ENCODE data around the gene ZNF22.

ZNF22 gene

DNA sequence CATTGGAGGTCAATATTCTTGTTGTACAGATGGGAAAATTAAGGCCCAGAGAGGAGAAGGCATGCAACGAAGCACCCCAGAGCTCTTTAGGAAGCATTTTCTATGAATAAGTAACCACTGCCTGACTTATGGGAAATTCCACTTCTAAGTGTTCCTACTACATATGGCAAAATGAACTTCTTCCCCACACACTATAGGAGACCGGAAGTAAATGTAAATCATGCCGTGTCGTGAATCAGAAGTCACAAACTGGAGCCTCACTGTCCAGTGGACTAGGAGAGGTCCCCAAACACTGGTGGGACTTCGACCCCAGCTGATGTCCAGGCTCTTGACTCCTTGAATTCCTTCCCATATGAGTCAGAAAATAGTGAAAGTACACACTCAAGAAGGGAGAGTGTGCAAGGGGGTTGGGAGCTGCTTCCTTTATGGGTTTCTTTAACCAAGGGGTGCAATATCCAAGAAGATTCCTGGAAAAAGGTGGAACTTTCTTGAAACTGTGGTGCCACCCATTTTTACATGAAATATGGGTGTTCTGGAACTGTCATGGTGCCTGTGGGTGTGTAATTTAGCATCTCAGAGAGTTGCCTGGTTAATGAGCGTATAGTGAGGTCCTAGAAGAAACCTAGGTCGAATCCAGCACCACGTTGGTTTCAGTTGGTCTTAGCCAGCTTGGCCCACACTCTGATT is 34.5 kb upstream of the ZNF22 start:
- H3K4me1 ChIP-seq (ENCODE audit: control insufficient read depth, insufficient read depth, low read length) = peaks cover 55% of the 10 kb centered on the region
- H3K27me3 ChIP-seq (ENCODE audit: control insufficient read depth, insufficient read depth, low read length) = no peaks in the 10 kb centered on the region
- H3K9me3 ChIP-seq (ENCODE audit: control insufficient read depth, insufficient read depth, low read depth, low read length) = no peaks in the 10 kb centered on the region
- no peak overlapping the region for H3K9ac ChIP-seq (ENCODE audit: low read length)
- H3K36me3 ChIP-seq (ENCODE audit: control insufficient read depth, insufficient read depth, low read length) = peaks cover 9% of the 10 kb centered on the region
- no peak overlapping the region for H3K27ac ChIP-seq (ENCODE audit: low read depth, low read length)
- H3K4me3 ChIP-seq (ENCODE audit: low read depth, low read length) = no peak overlapping the region

DNA sequence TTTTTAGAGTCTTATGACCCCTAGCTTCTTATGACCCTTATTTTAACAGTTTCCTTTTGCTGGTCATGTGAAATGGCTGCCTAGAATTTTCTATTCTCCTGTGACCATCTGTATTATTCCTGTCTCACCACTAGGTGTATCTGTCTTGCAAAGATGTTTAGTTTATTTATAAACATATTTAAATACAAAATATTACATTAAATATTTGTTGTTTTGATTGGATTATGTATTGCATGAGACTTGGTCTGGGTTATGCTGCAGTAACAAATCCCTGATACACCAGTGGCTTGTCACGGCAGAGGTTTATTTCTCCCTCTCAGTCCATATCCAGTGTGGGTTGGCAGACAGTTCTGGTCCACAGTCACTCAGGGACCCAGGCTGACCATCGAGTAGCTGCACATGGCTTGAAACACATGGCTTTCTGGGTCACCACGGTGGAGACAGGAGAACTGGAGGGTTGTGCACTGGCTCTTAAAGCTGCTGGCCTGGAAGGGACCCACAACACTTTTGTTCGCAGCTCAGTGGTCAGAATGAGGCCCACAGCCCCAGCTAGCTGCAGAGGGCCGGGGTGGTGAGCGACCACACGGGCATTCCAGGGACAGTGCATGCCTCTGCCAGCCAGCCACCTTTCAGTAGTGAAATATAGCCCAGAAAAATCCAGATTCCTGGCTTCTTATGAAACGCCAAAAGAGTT is 33.8 kb upstream of the ZNF22 start:
- Histone ChIP-seq H3K36me3 (ENCODE audit: control insufficient read depth, insufficient read depth, low read length) (peaks cover 9% of the 10 kb centered on the region), H3K4me3 (ENCODE audit: low read depth, low read length) (no peak overlapping the region), H3K27ac (ENCODE audit: low read depth, low read length) (no peak overlapping the region), H3K27me3 (ENCODE audit: control insufficient read depth, insufficient read depth, low read length) (no peaks in the 10 kb centered on the region), H3K4me1 (ENCODE audit: control insufficient read depth, insufficient read depth, low read length) (peaks cover 53% of the 10 kb centered on the region), H3K9ac (ENCODE audit: low read length) (no peak overlapping the region), H3K9me3 (ENCODE audit: control insufficient read depth, insufficient read depth, low read depth, low read length) (no peaks in the 10 kb centered on the region)

DNA sequence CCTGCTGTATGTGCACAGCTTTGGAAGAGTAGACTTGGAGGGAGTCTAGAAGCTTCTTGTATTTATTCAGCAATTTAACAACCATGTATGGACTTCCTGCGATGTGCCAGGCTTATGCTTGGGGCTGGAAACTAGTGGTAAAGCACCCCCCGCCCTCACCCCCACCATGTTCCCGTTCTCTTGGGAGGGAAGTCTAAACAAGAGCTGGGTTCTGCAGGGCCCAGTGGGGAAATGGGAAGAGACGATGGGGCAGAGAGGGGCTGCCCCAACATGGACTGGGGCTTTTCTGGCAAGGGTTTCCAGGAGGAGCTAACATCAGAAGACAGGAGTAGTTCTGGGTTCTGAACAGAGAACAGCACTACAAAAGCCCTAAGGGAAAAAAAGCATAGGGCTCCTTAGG is 33.1 kb upstream of the ZNF22 start:
- Histone ChIP-seq H3K4me3 (ENCODE audit: low read depth, low read length) (no peak overlapping the region), H3K4me1 (ENCODE audit: control insufficient read depth, insufficient read depth, low read length) (peaks cover 50% of the 10 kb centered on the region), H3K9ac (ENCODE audit: low read length) (no peak overlapping the region), H3K27me3 (ENCODE audit: control insufficient read depth, insufficient read depth, low read length) (no peaks in the 10 kb centered on the region), H3K27ac (ENCODE audit: low read depth, low read length) (no peak overlapping the region), H3K36me3 (ENCODE audit: control insufficient read depth, insufficient read depth, low read length) (peaks cover 9% of the 10 kb centered on the region), H3K9me3 (ENCODE audit: control insufficient read depth, insufficient read depth, low read depth, low read length) (no peaks in the 10 kb centered on the region)

DNA sequence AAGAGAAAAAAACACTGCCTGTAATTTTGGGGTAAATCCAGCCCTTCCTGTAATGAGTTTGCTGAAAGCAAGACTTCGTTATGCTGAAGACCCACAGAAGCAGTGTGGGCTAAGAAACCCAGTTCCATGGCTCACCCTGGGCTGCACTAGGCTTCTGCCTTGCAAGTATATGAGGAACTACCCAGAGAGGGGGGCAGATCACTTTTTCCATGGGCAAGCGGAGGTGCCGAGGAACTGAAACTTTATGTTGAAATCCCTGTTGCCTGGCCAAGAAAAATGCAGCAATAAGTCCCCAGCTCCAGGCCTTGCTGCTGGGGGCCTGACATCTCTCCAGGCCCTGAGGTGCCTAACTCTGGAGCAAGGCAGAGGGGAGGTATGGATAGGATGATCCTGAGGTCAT is 32.6 kb upstream of the ZNF22 start:
- Histone ChIP-seq H3K9me3 (ENCODE audit: control insufficient read depth, insufficient read depth, low read depth, low read length) (no peaks in the 10 kb centered on the region), H3K36me3 (ENCODE audit: control insufficient read depth, insufficient read depth, low read length) (peaks cover 9% of the 10 kb centered on the region), H3K4me1 (ENCODE audit: control insufficient read depth, insufficient read depth, low read length) (peaks cover 50% of the 10 kb centered on the region), H3K27me3 (ENCODE audit: control insufficient read depth, insufficient read depth, low read length) (no peaks in the 10 kb centered on the region), H3K27ac (ENCODE audit: low read depth, low read length) (no peak overlapping the region), H3K4me3 (ENCODE audit: low read depth, low read length) (no peak overlapping the region), H3K9ac (ENCODE audit: low read length) (no peak overlapping the region)

DNA sequence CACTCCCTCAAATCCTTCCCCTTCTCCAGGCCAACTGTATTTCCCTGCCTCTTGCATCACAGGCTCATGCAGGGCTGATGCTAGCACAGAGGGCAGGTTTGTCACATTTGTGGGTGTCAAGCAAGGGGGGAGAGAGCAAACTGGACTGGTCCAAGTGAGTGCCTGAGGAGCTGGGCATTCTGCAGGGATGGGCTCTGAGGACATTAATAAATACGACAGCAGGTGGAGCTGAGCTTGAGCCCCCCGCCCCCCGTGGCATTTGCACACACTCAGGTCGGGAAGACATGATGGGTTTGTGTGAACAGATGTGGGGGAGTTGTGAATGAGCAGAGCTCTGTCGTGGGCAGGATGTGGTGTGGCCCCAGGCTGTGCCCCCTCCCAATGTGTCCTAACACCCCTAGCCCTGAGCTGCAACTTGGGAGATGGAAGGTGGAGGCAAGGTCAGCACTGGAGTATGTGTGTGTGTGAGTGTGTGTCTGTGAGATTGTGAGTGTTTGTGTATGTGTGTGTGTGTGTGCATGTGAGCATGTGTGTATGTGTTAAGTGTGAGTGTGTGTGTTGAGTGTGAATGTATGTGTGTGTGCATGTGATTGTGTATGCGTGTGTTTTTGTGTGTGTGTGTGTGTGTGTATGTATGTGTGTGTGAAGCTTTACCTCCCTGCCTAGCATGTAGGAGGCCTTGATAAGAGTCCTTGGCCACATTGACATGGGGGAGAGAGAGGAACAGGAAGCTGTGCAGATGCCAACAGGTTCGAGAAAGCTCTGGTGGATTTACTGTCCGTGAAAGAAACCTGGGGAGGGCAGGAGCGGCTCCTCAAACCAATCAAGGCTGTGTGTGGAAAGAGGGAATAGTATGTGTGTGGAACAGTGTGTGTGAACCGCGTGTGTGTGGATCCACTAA is 32.0 kb upstream of the ZNF22 start:
- H3K27ac ChIP-seq (ENCODE audit: low read depth, low read length) = no peak overlapping the region
- H3K36me3 ChIP-seq (ENCODE audit: control insufficient read depth, insufficient read depth, low read length) = peaks cover 9% of the 10 kb centered on the region
- peaks cover 50% of the 10 kb centered on the region for H3K4me1 ChIP-seq (ENCODE audit: control insufficient read depth, insufficient read depth, low read length)
- no peak overlapping the region for H3K4me3 ChIP-seq (ENCODE audit: low read depth, low read length)
- H3K27me3 ChIP-seq (ENCODE audit: control insufficient read depth, insufficient read depth, low read length) = no peaks in the 10 kb centered on the region
- no peak overlapping the region for H3K9ac ChIP-seq (ENCODE audit: low read length)
- H3K9me3 ChIP-seq (ENCODE audit: control insufficient read depth, insufficient read depth, low read depth, low read length) = no peaks in the 10 kb centered on the region

DNA sequence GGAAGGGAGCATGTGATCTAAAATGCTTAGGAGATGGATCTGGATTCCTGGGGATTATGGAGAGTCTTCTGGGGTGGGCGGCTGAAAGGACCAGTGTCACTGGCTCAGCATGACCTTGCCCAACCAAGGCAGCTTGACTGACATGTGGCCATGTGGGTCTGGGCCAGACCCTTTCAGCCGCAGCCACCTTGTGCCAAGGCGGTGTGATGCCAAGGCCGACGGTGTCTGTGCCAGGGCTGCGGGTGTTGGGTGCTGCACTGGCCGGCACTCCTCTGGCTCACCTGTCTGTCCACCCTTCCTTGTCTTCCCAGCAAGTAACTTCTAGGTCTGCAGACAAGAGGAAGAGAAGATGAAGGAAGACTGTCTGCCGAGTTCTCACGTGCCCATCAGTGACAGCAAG is 30.9 kb upstream of the ZNF22 start:
- Histone ChIP-seq H3K9ac (ENCODE audit: low read length) (no peak overlapping the region), H3K4me1 (ENCODE audit: control insufficient read depth, insufficient read depth, low read length) (peaks cover 50% of the 10 kb centered on the region), H3K27ac (ENCODE audit: low read depth, low read length) (no peak overlapping the region), H3K9me3 (ENCODE audit: control insufficient read depth, insufficient read depth, low read depth, low read length) (no peaks in the 10 kb centered on the region), H3K27me3 (ENCODE audit: control insufficient read depth, insufficient read depth, low read length) (no peaks in the 10 kb centered on the region), H3K4me3 (ENCODE audit: low read depth, low read length) (no peak overlapping the region), H3K36me3 (ENCODE audit: control insufficient read depth, insufficient read depth, low read length) (peaks cover 9% of the 10 kb centered on the region)

DNA sequence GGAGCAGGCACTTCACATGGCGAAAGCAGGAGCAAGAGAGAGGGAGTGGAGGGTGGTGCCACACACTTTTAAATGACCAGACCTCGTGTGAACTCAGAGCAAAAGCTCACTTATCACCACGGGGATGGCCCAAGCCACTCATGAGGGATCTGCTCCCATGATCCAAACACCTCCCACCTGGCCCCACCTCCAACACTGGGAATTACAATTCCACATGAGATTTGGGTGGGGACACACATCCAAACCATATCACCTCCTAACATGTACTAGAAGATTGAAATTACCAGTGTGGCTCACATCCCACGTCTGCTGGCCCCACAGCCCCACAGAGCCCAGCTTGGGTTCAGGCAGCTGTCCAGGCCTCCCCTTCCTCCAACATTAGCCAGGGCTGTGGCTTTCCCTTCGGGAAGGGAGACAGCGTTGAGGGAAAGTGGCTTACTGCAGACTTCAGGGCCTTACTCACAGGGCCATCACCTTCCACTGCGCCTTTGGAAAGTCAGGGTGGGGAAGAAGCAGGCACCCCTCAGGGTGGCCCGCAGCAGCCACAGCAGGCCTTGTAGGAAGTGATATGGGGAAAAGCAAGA is 29.8 kb upstream of the ZNF22 start:
- H3K27ac ChIP-seq (ENCODE audit: low read depth, low read length) = no peak overlapping the region

DNA sequence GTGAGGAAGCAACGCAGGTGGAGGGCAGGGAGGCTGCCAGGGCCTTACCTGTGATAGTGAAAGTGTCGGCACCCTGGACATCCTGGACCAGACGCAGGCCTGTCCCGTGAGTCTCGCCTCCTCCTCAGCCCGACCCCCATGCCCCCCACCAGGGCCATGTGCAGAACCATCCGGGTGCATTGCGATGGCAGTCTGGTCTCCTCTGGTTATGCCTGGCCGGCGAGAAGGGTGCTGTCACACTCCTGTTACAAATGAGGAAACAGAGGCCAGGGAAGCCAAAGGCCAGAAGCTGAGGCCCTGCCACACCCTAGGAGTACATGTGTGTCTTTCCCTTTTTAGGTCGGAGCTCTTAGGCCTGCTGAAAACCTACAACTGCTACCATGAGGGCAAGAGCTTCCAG is 29.3 kb upstream of the ZNF22 start:
- no peaks in the 10 kb centered on the region for H3K9me3 ChIP-seq (ENCODE audit: control insufficient read depth, insufficient read depth, low read depth, low read length)
- peaks cover 44% of the 10 kb centered on the region for H3K4me1 ChIP-seq (ENCODE audit: control insufficient read depth, insufficient read depth, low read length)
- no peak overlapping the region for H3K27ac ChIP-seq (ENCODE audit: low read depth, low read length)
- no peak overlapping the region for H3K4me3 ChIP-seq (ENCODE audit: low read depth, low read length)
- H3K36me3 ChIP-seq (ENCODE audit: control insufficient read depth, insufficient read depth, low read length) = peaks cover 9% of the 10 kb centered on the region
- no peaks in the 10 kb centered on the region for H3K27me3 ChIP-seq (ENCODE audit: control insufficient read depth, insufficient read depth, low read length)
- no peak overlapping the region for H3K9ac ChIP-seq (ENCODE audit: low read length)

More for the DNA sequence above, 29.8 kb upstream of the ZNF22 start:
- no peaks in the 10 kb centered on the region for H3K27me3 ChIP-seq (ENCODE audit: control insufficient read depth, insufficient read depth, low read length)
- peaks cover 9% of the 10 kb centered on the region for H3K36me3 ChIP-seq (ENCODE audit: control insufficient read depth, insufficient read depth, low read length)
- no peak overlapping the region for H3K9ac ChIP-seq (ENCODE audit: low read length)
- H3K4me3 ChIP-seq (ENCODE audit: low read depth, low read length) = no peak overlapping the region
- peaks cover 44% of the 10 kb centered on the region for H3K4me1 ChIP-seq (ENCODE audit: control insufficient read depth, insufficient read depth, low read length)
- no peaks in the 10 kb centered on the region for H3K9me3 ChIP-seq (ENCODE audit: control insufficient read depth, insufficient read depth, low read depth, low read length)

DNA sequence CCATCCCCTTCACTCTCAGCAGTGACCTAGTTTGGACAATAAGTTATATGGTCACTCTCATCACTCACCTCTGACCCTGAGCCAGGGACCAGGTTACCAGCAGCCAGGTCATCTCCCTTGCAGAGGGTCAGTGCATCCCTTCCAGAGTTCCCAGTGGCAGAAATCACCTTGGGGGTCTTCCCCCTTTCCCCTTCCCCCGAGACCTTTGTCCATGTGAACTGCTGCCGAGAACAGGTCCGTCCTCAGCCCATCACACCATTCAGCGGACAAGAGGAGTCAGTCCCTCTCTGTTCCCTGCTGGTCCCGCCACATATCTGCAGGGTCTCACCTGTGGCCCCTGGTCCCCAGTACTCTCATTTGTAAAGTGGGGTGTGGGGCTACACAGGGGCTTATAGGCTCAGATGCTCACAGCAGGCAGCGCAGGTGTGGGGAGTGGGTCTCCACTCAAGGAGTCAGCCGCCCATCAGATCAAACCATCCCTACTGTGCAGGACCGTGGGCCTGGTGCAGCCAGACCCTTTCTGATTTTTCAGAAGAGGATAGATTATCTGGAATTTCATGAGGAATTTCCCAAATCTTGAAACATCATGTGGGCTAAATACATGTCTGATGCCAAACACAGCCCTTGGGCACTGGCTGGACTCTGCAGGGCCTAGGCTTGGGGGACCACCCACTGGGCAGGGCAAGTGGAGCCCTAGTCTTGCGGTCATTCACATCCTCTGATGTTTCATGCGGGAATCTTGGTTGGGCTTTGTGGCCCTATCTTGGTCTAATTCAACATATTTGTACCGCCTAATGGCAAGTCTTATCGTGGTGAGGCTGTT is 28.6 kb upstream of the ZNF22 start:
- no peaks in the 10 kb centered on the region for H3K9me3 ChIP-seq (ENCODE audit: control insufficient read depth, insufficient read depth, low read depth, low read length)
- H3K4me3 ChIP-seq (ENCODE audit: low read depth, low read length) = no peak overlapping the region
- peaks cover 48% of the 10 kb centered on the region for H3K4me1 ChIP-seq (ENCODE audit: control insufficient read depth, insufficient read depth, low read length)
- peaks cover 9% of the 10 kb centered on the region for H3K36me3 ChIP-seq (ENCODE audit: control insufficient read depth, insufficient read depth, low read length)
- no peak overlapping the region for H3K27ac ChIP-seq (ENCODE audit: low read depth, low read length)
- H3K27me3 ChIP-seq (ENCODE audit: control insufficient read depth, insufficient read depth, low read length) = no peaks in the 10 kb centered on the region
- no peak overlapping the region for H3K9ac ChIP-seq (ENCODE audit: low read length)

DNA sequence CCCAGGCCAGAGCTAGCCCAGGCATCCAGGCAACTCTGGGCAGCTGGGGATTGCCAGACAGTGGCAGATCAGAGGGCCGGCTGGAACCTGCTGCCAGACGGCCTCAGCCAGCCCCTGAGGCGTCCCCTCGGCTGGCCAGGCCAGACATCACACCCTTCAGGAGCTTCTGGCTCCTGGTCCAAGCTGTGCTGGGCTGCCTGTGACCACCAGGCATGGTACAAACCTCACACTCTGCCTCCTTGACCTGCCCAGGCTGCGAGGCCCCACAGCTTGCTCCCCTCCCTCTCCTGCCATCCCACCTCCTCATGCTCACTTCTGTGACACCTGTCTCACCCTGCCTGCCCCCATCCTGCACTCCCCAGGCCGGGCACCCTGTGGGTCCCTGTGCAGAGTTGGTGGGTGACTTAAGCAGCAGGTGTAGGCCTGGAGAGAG is 27.8 kb upstream of the ZNF22 start:
- Histone ChIP-seq H3K4me1 (ENCODE audit: control insufficient read depth, insufficient read depth, low read length) (peaks cover 48% of the 10 kb centered on the region), H3K4me3 (ENCODE audit: low read depth, low read length) (no peak overlapping the region), H3K27ac (ENCODE audit: low read depth, low read length) (no peak overlapping the region), H3K27me3 (ENCODE audit: control insufficient read depth, insufficient read depth, low read length) (no peaks in the 10 kb centered on the region), H3K9ac (ENCODE audit: low read length) (no peak overlapping the region), H3K36me3 (ENCODE audit: control insufficient read depth, insufficient read depth, low read length) (peaks cover 9% of the 10 kb centered on the region), H3K9me3 (ENCODE audit: control insufficient read depth, insufficient read depth, low read depth, low read length) (no peaks in the 10 kb centered on the region)
